GM12892 (cell line): ENCODE results near the gene IQGAP2.

Experiments
- POLR2A ChIP-seq: IDR thresholded peaks from 2 replicates; pipeline ENCODE4 v1.6.1; 2011; ENCODE audit warnings: low read depth, low read length, control low read depth
- POLR2AphosphoS5 ChIP-seq: IDR thresholded peaks from 2 replicates; pipeline ENCODE4 v1.6.1; 2011; ENCODE audit warnings: low read depth, low read length, control low read depth

GRCh38 chr5:76504901-76505564, 101.9 kb downstream of the IQGAP2 start:
- TF ChIP-seq POLR2A (no peak), POLR2AphosphoS5 (no peak)
